Measurements from ENCODE around the gene ZP1. TPM values are rescaled to one million over a fixed set of nuclear protein-coding genes. Genes with fewer than 3 reads are reported as not detected.
"Not testable (repeated sequence)": the region's sequence is repeated elsewhere in the genome, so short reads cannot be mapped to it uniquely, and the experiment has no call there.

Gene ZP1, protein sequence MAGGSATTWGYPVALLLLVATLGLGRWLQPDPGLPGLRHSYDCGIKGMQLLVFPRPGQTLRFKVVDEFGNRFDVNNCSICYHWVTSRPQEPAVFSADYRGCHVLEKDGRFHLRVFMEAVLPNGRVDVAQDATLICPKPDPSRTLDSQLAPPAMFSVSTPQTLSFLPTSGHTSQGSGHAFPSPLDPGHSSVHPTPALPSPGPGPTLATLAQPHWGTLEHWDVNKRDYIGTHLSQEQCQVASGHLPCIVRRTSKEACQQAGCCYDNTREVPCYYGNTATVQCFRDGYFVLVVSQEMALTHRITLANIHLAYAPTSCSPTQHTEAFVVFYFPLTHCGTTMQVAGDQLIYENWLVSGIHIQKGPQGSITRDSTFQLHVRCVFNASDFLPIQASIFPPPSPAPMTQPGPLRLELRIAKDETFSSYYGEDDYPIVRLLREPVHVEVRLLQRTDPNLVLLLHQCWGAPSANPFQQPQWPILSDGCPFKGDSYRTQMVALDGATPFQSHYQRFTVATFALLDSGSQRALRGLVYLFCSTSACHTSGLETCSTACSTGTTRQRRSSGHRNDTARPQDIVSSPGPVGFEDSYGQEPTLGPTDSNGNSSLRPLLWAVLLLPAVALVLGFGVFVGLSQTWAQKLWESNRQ
- polyA plus RNA-seq (2013, experiment 1 of 2; ENCODE audit: insufficient read length) = 0.79 TPM
- polyA plus RNA-seq (2013, experiment 2 of 2; ENCODE audit: insufficient read length) = 0.65 TPM

DNA sequence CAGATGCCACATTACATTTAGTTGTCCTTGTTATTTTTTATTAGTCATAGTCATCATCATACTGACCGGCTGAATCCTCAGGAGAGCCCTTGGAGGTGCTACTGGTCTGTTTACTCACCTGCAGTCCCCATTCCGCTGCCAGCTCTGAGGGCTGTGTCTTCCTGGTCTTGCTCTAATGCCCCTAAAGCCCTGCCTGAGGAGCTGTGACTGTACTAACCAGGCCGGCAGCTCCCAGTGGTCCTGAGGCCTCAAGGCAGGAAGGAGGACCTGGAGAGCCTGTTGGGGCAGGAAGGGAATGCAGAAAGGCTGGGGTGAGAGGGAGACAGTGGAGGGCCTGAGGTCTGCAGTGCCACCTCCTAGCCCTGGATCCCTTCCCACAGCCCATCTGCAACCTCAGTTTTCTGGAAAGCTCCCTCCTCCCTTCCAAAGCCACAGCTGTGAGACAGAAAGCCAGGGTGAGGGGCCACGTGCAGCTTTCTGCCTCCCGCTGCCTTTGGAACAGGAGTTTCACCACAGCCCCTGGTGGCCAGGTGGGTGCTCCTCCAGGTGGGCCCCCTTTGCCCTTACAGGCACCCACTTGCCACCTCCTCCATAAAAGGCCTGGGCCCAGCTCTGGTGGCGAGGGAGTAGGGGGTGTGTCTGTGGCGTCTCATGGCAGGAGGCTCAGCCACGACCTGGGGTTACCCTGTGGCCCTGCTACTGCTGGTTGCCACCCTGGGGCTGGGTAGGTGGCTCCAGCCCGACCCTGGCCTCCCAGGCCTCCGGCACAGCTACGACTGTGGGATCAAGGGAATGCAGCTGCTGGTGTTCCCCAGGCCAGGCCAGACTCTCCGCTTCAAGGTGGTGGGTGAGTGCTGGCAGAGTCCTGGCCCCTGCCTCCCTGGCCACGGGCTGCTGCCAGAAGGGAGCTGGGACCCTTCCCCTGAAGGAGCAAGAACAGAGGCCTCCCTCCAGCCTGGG, at the start of gene ZP1:
ZP1 (plus strand) TSS at position 632 of the 960 bp plus-strand sequence; CDS start at position 652, 20 bp downstream.
- DNase-seq = no peak

GRCh38 chr11:60818057-60818456, 49.3 kb upstream of the ZP1 start:
- DNase-seq = no peak

DNA sequence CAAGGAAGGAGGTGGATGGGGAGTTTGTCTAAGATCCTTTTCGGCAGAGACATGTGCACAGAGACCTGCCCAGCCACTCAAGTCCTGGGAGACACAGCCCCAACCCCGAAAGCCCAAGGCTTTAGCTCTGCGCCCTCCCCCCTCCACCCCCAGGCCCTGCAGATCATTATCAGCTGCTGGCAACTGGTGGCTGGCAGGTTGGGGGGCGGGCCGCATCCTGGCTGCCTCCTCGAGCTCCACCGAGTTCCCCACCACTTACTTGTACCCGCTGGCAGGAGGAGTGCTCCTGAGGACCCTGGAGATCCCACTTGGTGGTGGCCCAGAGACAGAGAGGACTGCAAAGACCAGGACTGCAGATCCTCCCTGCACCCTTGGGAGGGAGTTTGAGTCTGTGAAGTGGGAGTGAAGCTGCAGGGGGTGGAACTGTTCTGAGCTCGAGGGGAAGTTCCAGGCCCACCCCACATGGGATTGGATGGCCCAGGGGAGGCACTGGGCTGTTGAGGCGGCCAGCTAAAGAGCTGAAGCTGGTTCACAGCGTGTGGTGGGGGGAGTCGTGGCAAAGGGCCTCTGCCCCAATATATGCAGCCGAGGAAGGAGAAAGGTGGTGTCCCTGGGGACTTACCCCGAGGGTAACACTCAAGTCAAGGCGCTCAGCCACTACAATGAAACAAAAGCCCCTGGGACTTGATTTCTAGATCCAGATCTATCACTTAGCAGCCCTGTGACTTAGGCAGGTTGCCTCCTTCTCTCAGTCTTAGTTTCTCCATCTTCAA, 45.3 kb upstream of the ZP1 start:
- no peak for DNase-seq

- not testable (repeated sequence) for DNase-seq
These were observed 43.5 kb upstream of the ZP1 start for GRCh38 chr11:60823745-60824306.

GRCh38 chr11:60825118-60825517, 42.2 kb upstream of the ZP1 start:
- no peak for DNase-seq

DNA sequence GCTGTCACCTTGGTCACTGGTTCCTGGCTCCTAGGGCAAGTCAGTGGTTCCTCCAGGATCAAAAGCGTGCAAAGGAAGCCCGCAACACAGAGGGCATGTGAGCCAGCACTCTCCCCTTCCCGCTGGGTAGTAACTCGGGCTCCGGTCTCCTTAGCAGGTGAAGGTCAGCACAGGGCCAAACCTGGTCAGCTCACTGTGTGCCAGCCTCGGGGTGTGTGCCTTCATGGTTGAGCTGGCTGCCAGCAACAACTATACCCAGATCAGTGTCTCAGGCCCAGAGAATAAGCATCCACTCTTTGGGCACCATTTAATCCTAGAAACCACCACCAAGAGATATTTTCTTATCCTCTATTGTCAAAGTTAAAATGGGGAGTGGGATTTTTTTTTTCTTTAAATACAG, 41.6 kb upstream of the ZP1 start:
- DNase-seq = no peak

GRCh38 chr11:60830478-60831142, 36.7 kb upstream of the ZP1 start:
- DNase-seq = no peak

DNA sequence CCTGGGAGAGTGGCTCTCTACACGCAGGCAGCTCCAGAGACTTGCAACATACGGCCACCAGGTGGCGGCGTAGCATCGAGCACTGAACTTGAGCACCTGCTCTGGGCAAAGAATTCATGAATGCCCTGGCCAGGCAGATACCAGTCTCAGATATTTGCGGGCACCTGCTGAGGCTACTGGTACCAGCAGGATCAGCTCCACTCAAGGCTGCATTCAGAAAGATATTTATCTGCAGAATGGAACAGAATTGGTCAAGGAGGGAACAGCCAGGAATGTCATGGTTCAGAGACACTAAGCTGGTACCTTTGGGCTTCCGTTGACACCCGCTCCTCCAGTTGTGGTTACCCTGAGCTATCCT, 36.2 kb upstream of the ZP1 start:
- peak; percentile 69 for DNase-seq

GRCh38 chr11:60831501-60832079, 35.8 kb upstream of the ZP1 start:
- DNase-seq = no peak

DNA sequence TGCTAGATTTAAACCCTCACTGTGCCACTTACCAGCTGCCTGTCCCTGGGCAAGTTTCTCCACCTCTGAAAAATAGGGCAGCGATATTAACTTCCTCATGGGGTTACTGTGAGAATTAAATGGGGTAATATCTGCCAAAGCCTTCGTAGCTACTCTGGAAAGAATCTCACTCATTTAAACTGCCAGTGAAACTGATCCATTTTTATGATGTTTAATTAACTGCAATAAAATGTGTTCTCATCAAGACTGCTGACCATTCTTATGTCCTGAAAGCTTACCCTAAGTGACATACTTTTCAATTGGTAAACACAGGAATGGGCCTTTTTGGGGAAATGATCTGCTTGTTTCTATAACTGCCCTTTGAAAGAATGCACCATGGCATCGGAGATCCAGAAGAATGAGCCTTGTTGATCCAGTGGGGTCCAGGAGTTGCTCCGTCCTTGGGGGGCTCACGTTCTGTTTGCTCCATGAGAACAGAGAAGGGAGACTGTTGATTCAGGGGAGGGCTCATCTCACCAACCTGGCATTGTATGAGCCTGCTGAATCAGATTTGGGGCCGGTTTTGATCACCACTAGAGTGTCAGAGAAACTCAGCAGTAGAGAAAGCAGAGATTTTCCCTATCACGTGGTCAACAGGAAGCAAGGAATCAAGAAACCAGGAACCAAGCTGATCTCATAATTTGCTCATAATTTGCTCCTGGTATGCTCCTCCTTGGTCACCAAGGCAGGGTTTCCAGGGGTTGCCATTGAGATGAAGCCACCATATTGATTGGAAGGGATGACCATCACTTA, 32.4 kb upstream of the ZP1 start:
- DNase-seq = no peak

- DNase-seq = no peak
These were observed 31.9 kb upstream of the ZP1 start for GRCh38 chr11:60835534-60835846.

GRCh38 chr11:60836866-60837515, 30.4 kb upstream of the ZP1 start:
- DNase-seq = no peak

DNA sequence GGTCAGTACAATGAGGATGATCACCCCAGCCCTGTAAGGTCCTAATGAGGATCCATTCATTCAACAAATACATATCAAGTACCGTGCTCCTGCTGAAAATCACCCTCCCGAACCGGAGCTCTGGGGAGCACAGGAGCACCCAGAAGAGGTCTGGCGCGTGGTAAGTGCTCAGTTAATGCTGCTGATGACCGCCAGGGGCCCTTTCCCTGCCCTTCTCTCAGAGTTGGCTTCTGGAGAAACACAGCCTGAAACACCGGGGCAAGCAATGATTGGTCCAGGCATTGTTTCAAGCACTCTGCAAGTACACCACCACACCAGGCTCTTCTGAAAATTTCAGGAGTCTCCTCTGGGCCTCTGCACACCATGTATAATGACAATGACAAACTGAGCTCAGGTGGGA, 29.2 kb upstream of the ZP1 start:
- peak; percentile 23 for DNase-seq

DNA sequence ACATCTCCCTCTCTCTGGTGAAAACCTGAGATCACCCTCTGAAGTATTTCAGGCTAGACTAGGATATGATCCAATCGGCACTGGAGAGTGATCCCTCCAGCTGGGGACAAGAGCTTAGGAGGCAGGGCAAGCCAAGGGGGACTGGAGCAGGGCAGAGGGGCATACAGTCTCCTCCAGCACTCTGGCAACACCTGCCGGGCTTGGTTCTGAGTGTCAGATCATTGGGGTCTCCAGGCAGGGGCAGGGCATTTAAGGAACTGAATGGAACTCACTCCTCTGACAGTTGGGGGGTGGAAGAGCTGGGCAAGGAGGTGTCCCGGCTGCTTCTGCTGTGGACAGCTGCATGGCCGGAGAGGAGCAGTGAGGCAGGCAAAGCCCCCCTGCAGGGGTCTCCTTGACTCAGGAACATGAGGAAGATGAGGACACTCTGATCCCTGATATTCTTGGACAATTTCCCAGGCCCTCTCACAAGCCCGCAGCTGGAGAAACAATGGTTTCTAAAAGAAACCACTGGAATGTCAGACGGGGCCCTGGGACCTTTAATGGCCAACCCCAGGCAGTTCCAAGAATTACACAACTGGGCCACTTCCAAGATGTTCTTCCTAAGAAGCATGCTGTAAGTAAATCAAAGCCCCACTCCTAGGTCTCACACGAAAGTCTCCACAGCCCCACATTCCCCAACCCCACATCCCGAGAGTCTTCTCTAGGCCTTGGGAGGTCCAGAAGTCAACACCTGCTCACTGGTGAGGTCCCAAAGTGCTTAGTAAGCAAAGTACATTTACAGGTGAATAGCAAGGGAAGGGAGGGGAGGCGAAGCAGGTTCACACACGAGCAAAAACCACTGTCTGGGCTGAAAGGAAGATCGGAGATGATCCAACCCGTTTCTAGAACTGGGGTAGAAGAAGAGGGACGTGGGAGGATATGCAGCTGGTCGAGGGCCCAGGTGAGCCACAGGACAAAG, 26.6 kb upstream of the ZP1 start:
- peak; percentile 96 for DNase-seq

GRCh38 chr11:60841797-60842667, 25.3 kb upstream of the ZP1 start, which contains the start of gene CCDC86:
TSS of gene CCDC86 (plus strand) at chr11:60842113. CDS start at chr11:60842125, 12 bp downstream.
- DNase-seq = peak; percentile 96

DNA sequence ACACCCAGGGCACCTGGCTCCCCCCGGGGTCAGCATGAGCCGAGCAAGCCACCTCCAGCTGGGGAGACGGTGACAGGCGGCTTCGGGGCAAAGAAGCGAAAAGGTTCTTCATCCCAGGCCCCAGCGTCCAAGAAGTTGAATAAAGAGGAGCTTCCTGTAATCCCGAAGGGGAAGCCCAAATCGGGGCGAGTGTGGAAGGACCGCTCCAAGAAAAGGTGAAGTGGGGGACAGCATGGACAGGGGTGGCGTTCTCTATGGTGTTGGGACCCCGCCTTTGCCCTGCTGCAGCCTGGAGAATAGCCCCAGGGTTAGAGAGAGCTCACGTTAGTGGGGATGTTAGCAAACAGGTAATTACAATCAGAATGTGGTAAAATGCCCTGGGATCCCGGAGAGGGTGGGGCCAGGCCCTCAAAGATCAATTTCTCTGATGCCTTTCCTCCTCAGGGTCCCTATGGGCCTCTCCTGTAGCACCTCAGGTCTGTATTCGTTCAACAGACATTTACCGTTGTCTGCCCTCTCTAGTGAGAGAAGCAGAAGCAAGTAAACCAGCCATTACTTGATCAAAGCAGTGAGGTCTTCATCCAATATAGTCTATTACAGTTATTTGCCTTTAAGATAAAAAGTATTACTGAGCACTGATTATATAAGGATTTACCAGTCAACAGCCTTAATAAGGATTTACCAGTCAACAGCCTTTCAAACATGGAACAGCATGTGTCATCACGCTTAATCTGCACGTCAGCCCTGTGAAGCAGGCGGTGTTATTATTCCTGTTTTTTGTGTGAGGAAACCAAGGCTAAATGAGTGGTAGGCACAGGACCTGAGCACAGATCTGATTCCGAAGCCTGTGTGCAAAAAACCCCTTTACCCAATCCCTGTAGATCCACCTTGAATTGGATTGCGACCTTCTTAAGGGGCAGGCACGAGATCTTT, 24.4 kb upstream of the ZP1 start:
- no peak for DNase-seq
